Measurements from ENCODE around the gene PLAGL1.

GRCh38 chr6:144006736-144007477, 1.2 kb downstream of the PLAGL1 start:
- TF ChIP-seq CTCF (IDR thresholded peaks at IDR 0.05) (no peak), POLR2A (IDR thresholded peaks at IDR 0.05) (no peak)
